HepG2 (cell line): ENCODE measurements around the gene UFSP2. TPM values are rescaled to one million over a fixed set of nuclear protein-coding genes. Genes with fewer than 3 reads are reported as not detected.

Source experiments
- CBFB ChIP-seq: sonication (generic); formaldehyde crosslinking; IDR thresholded peaks from 2 replicates; pipeline ENCODE4 v1.4.0; 2020; ENCODE audit warnings: missing genetic modification reagents
- CSRNP2 ChIP-seq: sonication (generic); formaldehyde crosslinking; conservative IDR thresholded peaks from 2 replicates; pipeline ENCODE4 v1.8.0; 2022; ENCODE audit warnings: low read depth, missing genetic modification reagents
- HNRNPLL ChIP-seq: fragments of 200-400 bp; formaldehyde crosslinking; IDR thresholded peaks from 2 replicates; pipeline ENCODE4 v1.6.1; 2017; ENCODE audit warnings: mild to moderate bottlenecking, low read depth, low read length; ENCODE audit not compliant: poor library complexity, severe bottlenecking
- LBX2 ChIP-seq: sonication (generic); formaldehyde crosslinking; IDR thresholded peaks from 2 replicates; pipeline ENCODE4 v1.5.0; 2020; ENCODE audit warnings: missing genetic modification reagents, mild to moderate bottlenecking, borderline replicate concordance
- MXD1 ChIP-seq: sonication (generic); formaldehyde crosslinking; IDR thresholded peaks from 2 replicates; pipeline ENCODE4 v1.4.0; 2020; ENCODE audit warnings: mild to moderate bottlenecking, missing genetic modification reagents
- NBN ChIP-seq: fragments of 450-650 bp; conservative IDR thresholded peaks from 2 replicates; pipeline ENCODE4 v1.6.1; 2017
- NFKB2 ChIP-seq: sonication (generic); formaldehyde crosslinking; IDR thresholded peaks from 2 replicates; pipeline ENCODE4 v1.4.0; 2020; ENCODE audit warnings: missing genetic modification reagents, borderline replicate concordance
- NFYC ChIP-seq: IDR thresholded peaks from 2 replicates; pipeline ENCODE4 v1.6.1; 2016; ENCODE audit warnings: missing genetic modification reagents, missing compliant biosample characterization
- NKX3-1 ChIP-seq: sonication (generic); formaldehyde crosslinking; IDR thresholded peaks from 2 replicates; pipeline ENCODE4 v1.5.0; 2020; ENCODE audit warnings: missing genetic modification reagents
- PAF1 ChIP-seq: IDR thresholded peaks from 2 replicates; pipeline ENCODE4 v1.6.1; 2016; ENCODE audit warnings: missing genetic modification reagents, missing compliant biosample characterization
- PHB2 ChIP-seq: fragments of 450-650 bp; IDR thresholded peaks from 2 replicates; pipeline ENCODE4 v1.6.1; 2018; ENCODE audit not compliant: partially characterized antibody
- STAG1 ChIP-seq: sonication (generic); formaldehyde crosslinking; IDR thresholded peaks from 2 replicates; pipeline ENCODE4 v1.4.0; 2020; ENCODE audit warnings: missing genetic modification reagents
- UBTF ChIP-seq: sonication (generic); formaldehyde crosslinking; IDR thresholded peaks from 2 replicates; pipeline ENCODE4 v1.4.0; 2020; ENCODE audit warnings: mild to moderate bottlenecking, missing genetic modification reagents
- ZBTB33 ChIP-seq: sonication (generic); formaldehyde crosslinking; IDR thresholded peaks from 2 replicates; pipeline ENCODE4 v1.4.0; 2020; ENCODE audit warnings: missing genetic modification reagents
- ZBTB8A ChIP-seq: sonication (generic); formaldehyde crosslinking; IDR thresholded peaks from 2 replicates; pipeline ENCODE4 v1.4.0; 2020; ENCODE audit warnings: mild to moderate bottlenecking, low read depth, missing genetic modification reagents, borderline replicate concordance
- ZNF280D ChIP-seq: sonication (generic); formaldehyde crosslinking; IDR thresholded peaks from 2 replicates; pipeline ENCODE4 v1.5.1; 2020; ENCODE audit warnings: mild to moderate bottlenecking, missing genetic modification reagents
- ZNF614 ChIP-seq: IDR thresholded peaks from 2 replicates; pipeline ENCODE4 v1.6.1; 2018; ENCODE audit warnings: missing biosample characterization, missing genetic modification reagents, inconsistent platforms, borderline replicate concordance
- ZNF75D ChIP-seq: sonication (generic); formaldehyde crosslinking; IDR thresholded peaks from 2 replicates; pipeline ENCODE4 v1.8.1; 2023; ENCODE audit warnings: missing genetic modification reagents, mild to moderate bottlenecking, borderline replicate concordance
- polyA plus RNA-seq, 8 experiments: library from polyadenylated mRNA; depleted of rRNA in 3 of 8; stranded (reverse) in 7 of 8; unstranded in 1 of 8; fragments of >200 nt; fragmentation: Illumina TruSeq in 4 of 8; extraction: Trizol in 4 of 8; gene quantifications; 2 replicates each; pipeline versions ENCODE4 v1.2.1 to v1.2.3, GENCODE V29; 2011 to 2016; ENCODE audit warnings: low read depth in 4 of 8, missing spikeins in 1 of 8, mixed read lengths in 1 of 8; ENCODE audit not compliant: insufficient read depth in 1 of 8
- total RNA-seq, 5 experiments: library from RNA; depleted of rRNA; stranded (reverse); fragments of >200 nt; fragmentation: Illumina TruSeq; extraction: Trizol; gene quantifications; 2 replicates each; pipeline ENCODE4 v1.2.3, GENCODE V29; 2016; ENCODE audit warnings: low read depth in 1 of 5

UFSP2 gene
- total and polyA plus RNA-seq, 2 of the 13 experiments (the other 11 are each of a cell fraction or from before 2014, with no cell fraction given) = 24.1 to 32.3 TPM

GRCh38 chr4:185395956-185396723 is 29.6 kb downstream of the UFSP2 start (continued):
- TF ChIP-seq PHB2 = no peak
- TF ChIP-seq LBX2 (CRISPR knock-in tag) = peak; percentile 99
- TF ChIP-seq HNRNPLL = peak; percentile 93
- peak; percentile 96 for TF ChIP-seq NKX3-1 (CRISPR knock-in tag)
- peak; percentile 73 for TF ChIP-seq NFYC (CRISPR knock-in tag)
- peak; percentile 21; the same call in 1 of the 2 replicates for TF ChIP-seq CBFB (CRISPR knock-in tag)
- peak; percentile 70; the same call in 1 of the 2 replicates for TF ChIP-seq PAF1
- peak; percentile 91; the same call in 1 of the 2 replicates for TF ChIP-seq ZNF75D (CRISPR knock-in tag)
- peak; percentile 27 for TF ChIP-seq STAG1 (CRISPR knock-in tag)
- TF ChIP-seq ZBTB33 (CRISPR knock-in tag) = no peak
- TF ChIP-seq NBN = no peak
- TF ChIP-seq ZNF280D (CRISPR knock-in tag) = peak; percentile 75
- TF ChIP-seq MXD1 (CRISPR knock-in tag) = peak; percentile 98
- TF ChIP-seq NFKB2 (CRISPR knock-in tag) = peak; percentile 99
- peak; percentile 41; the same call in 1 of the 2 replicates for TF ChIP-seq ZBTB8A (CRISPR knock-in tag)
- peak; percentile 94 for TF ChIP-seq ZNF614 (CRISPR knock-in tag)
- TF ChIP-seq CSRNP2 (CRISPR knock-in tag) = no peak
- TF ChIP-seq UBTF = peak; percentile 77
